Measurements from ENCODE around the gene TMEM26.

Gene TMEM26

DNA sequence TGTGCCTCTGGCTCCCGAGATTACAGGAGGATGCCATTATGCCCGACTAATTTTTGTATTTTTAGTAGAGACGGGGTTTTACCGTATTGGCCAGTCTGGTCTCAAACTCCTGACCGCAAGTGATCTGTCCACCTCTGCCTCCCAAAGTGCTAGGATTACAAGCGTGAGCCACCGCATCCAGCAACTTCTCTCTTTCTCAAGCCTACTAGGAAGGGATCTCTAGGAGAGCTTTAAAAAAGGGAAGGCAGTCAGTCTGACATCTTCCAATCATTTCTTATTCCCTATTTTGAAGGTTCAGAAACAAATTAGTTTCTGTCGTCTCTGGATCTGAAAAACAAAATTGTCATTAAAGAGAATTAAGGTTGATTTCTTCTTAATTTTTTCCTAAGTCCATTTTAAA is 2.5 kb upstream of the TMEM26 start:
- no peak for DNase-seq (ENCODE audit: low spot score)
- H3K27ac ChIP-seq (ENCODE audit: poor library complexity, severe bottlenecking): no peak overlapping the region
- no peaks in the 10 kb centered on the region for H3K36me3 ChIP-seq (ENCODE audit: low read depth)
- TF ChIP-seq CTCF (IDR thresholded peaks at IDR 0.05; ENCODE audit: poor library complexity, severe bottlenecking): no peak
- ATAC-seq (ENCODE audit: low read depth): no peak
- H3K4me1 ChIP-seq (ENCODE audit: insufficient read depth, poor library complexity, severe bottlenecking): no peaks in the 10 kb centered on the region
- no peaks in the 10 kb centered on the region for H3K9me3 ChIP-seq (ENCODE audit: severe bottlenecking)
- no peak overlapping the region for H3K4me3 ChIP-seq (ENCODE audit: severe bottlenecking)
- H3K27me3 ChIP-seq (ENCODE audit: insufficient read depth, poor library complexity, severe bottlenecking): peaks cover 12% of the 10 kb centered on the region

DNA sequence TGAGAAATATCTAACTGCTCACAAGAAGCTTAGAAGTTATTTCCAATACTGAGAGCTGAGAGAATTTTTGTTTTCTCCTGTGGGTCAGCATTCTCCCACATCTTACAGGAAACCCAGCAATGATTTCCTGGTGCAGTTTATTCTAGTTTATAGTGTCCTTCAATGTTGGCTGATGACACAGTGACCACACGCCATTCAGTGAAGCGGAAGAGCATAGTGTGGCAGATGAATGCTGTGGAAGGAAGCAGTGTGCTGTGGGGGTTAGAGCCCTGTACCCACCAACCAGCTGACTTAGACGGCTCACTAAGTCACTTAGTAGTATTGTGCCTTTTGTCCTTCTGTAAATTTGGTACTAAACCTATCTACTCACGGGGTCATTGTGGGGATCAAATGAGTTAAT is 1.4 kb upstream of the TMEM26 start:
- peaks cover 12% of the 10 kb centered on the region for H3K27me3 ChIP-seq (ENCODE audit: insufficient read depth, poor library complexity, severe bottlenecking)
- no peak overlapping the region for H3K4me3 ChIP-seq (ENCODE audit: severe bottlenecking)
- H3K9me3 ChIP-seq (ENCODE audit: severe bottlenecking): no peaks in the 10 kb centered on the region
- DNase-seq (ENCODE audit: low spot score): no peak
- no peak for ATAC-seq (ENCODE audit: low read depth)
- H3K36me3 ChIP-seq (ENCODE audit: low read depth): no peaks in the 10 kb centered on the region
- H3K4me1 ChIP-seq (ENCODE audit: insufficient read depth, poor library complexity, severe bottlenecking): no peaks in the 10 kb centered on the region
- H3K27ac ChIP-seq (ENCODE audit: poor library complexity, severe bottlenecking): no peak overlapping the region
- TF ChIP-seq CTCF (IDR thresholded peaks at IDR 0.05; ENCODE audit: poor library complexity, severe bottlenecking): no peak

GRCh38 chr10:61452151-61452651 is 980 bp downstream of the TMEM26 start:
- no peak for TF ChIP-seq CTCF (IDR thresholded peaks at IDR 0.05; ENCODE audit: poor library complexity, severe bottlenecking)
- Histone ChIP-seq H3K4me3 (ENCODE audit: severe bottlenecking) (peak overlapping the region; percentile 25), H3K4me1 (ENCODE audit: insufficient read depth, poor library complexity, severe bottlenecking) (no peaks in the 10 kb centered on the region), H3K27ac (ENCODE audit: poor library complexity, severe bottlenecking) (no peak overlapping the region), H3K9me3 (ENCODE audit: severe bottlenecking) (no peaks in the 10 kb centered on the region), H3K27me3 (ENCODE audit: insufficient read depth, poor library complexity, severe bottlenecking) (peaks cover 12% of the 10 kb centered on the region), H3K36me3 (ENCODE audit: low read depth) (no peaks in the 10 kb centered on the region)
- ATAC-seq (ENCODE audit: low read depth) (peak; percentile 23; the same call in 2 of the 3 replicates), DNase-seq (ENCODE audit: low spot score) (no peak)

GRCh38 chr10:61451357-61451756 is 1.8 kb downstream of the TMEM26 start:
- no peak for ATAC-seq (ENCODE audit: low read depth)
- no peak for TF ChIP-seq CTCF (IDR thresholded peaks at IDR 0.05; ENCODE audit: poor library complexity, severe bottlenecking)
- no peaks in the 10 kb centered on the region for H3K9me3 ChIP-seq (ENCODE audit: severe bottlenecking)
- no peaks in the 10 kb centered on the region for H3K4me1 ChIP-seq (ENCODE audit: insufficient read depth, poor library complexity, severe bottlenecking)
- no peak overlapping the region for H3K4me3 ChIP-seq (ENCODE audit: severe bottlenecking)
- H3K27me3 ChIP-seq (ENCODE audit: insufficient read depth, poor library complexity, severe bottlenecking): peaks cover 12% of the 10 kb centered on the region
- H3K27ac ChIP-seq (ENCODE audit: poor library complexity, severe bottlenecking): no peak overlapping the region
- H3K36me3 ChIP-seq (ENCODE audit: low read depth): no peaks in the 10 kb centered on the region
- no peak for DNase-seq (ENCODE audit: low spot score)

DNA sequence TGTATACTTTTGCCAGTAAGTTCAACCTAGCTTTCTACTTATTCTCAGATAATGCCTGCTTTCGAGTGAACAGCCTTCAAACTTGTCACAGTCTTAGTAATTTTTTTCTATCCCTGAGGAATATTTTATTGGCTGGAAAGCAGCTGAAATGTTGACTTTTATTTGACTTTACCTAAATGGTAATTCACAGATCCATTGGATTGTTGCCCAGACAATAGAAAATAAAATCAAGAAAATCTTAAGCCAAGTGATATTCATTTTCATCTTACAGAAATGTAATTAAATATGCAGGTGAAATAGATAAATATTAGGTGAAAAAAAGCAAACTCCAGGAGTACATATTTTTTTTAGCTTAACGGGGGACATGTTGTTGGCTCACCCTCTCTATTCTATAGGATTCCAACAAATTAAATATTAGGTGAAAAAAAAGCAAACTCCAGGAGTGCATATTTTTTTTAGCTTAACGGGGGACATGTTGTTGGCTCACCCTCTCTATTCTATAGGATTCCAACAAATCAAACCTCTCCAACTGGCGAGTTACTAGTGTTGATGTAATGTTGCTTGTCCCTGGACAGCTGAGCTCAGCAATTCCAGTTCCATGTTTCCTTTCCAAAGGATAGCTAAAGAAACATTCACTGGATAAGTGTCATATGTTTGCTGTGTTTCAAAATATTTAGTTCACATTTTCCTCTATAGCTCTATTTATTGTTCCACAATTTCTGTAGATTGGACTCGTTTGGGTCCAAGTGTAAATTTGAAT is 4.2 kb downstream of the TMEM26 start:
- no peak for TF ChIP-seq CTCF (IDR thresholded peaks at IDR 0.05; ENCODE audit: poor library complexity, severe bottlenecking)
- H3K27ac ChIP-seq (ENCODE audit: poor library complexity, severe bottlenecking): no peak overlapping the region
- ATAC-seq (ENCODE audit: low read depth): no peak

More for the DNA sequence above, 4.2 kb downstream of the TMEM26 start:
- peaks cover 12% of the 10 kb centered on the region for H3K27me3 ChIP-seq (ENCODE audit: insufficient read depth, poor library complexity, severe bottlenecking)
- H3K36me3 ChIP-seq (ENCODE audit: low read depth): no peaks in the 10 kb centered on the region
- no peaks in the 10 kb centered on the region for H3K9me3 ChIP-seq (ENCODE audit: severe bottlenecking)
- no peak for DNase-seq (ENCODE audit: low spot score)
- H3K4me3 ChIP-seq (ENCODE audit: severe bottlenecking): no peak overlapping the region
- H3K4me1 ChIP-seq (ENCODE audit: insufficient read depth, poor library complexity, severe bottlenecking): no peaks in the 10 kb centered on the region
